K562 (cell line): ENCODE results near the gene CROCC2.

Source experiments
- E2F4 ChIP-seq: sonication (generic); formaldehyde crosslinking; IDR thresholded peaks from 2 replicates; pipeline ENCODE4 v1.8.0; 2022; ENCODE audit warnings: mild to moderate bottlenecking, low read depth, missing genetic modification reagents
- KLF13 ChIP-seq: fragments of 450-650 bp; IDR thresholded peaks from 2 replicates; pipeline ENCODE4 v1.6.1; 2016; ENCODE audit warnings: missing genetic modification characterization, low read depth, mild to moderate bottlenecking, missing compliant biosample characterization, moderate library complexity, borderline replicate concordance
- MNT ChIP-seq, 2 experiments: fragments of 450-650 bp; conservative IDR thresholded peaks; 2 replicates each; pipeline ENCODE4 v1.6.1; 2017; ENCODE audit warnings: mild to moderate bottlenecking in 2 of 2, moderate library complexity in 2 of 2
- PPARD ChIP-seq: fragments of 250-450 bp; sonication (Bioruptor Pico); IDR thresholded peaks from 2 replicates; pipeline ENCODE4 v1.8.0; 2022; ENCODE audit warnings: inconsistent platforms, mild to moderate bottlenecking, moderate library complexity
- STAT5B ChIP-seq: fragments of 250-450 bp; sonication (Bioruptor Pico); IDR thresholded peaks from 2 replicates; pipeline ENCODE4 v1.8.0; 2021; ENCODE audit warnings: mild to moderate bottlenecking, inconsistent platforms
- ZBTB8A ChIP-seq: fragments of 450-650 bp; IDR thresholded peaks from 2 replicates; pipeline ENCODE4 v1.6.1; 2018; ENCODE audit warnings: mild to moderate bottlenecking, moderate library complexity; ENCODE audit not compliant: partially characterized antibody
- ZNF830 ChIP-seq: fragments of 250-450 bp; sonication (Bioruptor Pico); IDR thresholded peaks from 2 replicates; pipeline ENCODE4 v1.5.0; 2021; ENCODE audit warnings: mild to moderate bottlenecking

- no peak for TF ChIP-seq PPARD (CRISPR knock-in tag)
- no peak for TF ChIP-seq MNT (conservative IDR thresholded peaks at IDR 0.05)
- TF ChIP-seq E2F4, result no peak
- no peak for TF ChIP-seq KLF13 (tag)
- TF ChIP-seq ZBTB8A, result no peak
- no peak for TF ChIP-seq ZNF830 (CRISPR knock-in tag)
- TF ChIP-seq STAT5B (CRISPR knock-in tag), result no peak
Measured at GRCh38 chr2:240961910-240962299, 55.8 kb downstream of the CROCC2 start.
